Islet of Langerhans (tissue), 1 donor: ENCODE results near the gene SAPCD1.
"Not testable (repeated sequence)": the region's sequence is repeated elsewhere in the genome, so short reads cannot be mapped to it uniquely, and the experiment has no call there.

Source experiments
- FAIRE-seq: peaks from one replicate; lab custom pipeline; 2011; peaks lifted over from hg19 to GRCh38; lab: Jason Lieb, UNC

SAPCD1 gene

DNA sequence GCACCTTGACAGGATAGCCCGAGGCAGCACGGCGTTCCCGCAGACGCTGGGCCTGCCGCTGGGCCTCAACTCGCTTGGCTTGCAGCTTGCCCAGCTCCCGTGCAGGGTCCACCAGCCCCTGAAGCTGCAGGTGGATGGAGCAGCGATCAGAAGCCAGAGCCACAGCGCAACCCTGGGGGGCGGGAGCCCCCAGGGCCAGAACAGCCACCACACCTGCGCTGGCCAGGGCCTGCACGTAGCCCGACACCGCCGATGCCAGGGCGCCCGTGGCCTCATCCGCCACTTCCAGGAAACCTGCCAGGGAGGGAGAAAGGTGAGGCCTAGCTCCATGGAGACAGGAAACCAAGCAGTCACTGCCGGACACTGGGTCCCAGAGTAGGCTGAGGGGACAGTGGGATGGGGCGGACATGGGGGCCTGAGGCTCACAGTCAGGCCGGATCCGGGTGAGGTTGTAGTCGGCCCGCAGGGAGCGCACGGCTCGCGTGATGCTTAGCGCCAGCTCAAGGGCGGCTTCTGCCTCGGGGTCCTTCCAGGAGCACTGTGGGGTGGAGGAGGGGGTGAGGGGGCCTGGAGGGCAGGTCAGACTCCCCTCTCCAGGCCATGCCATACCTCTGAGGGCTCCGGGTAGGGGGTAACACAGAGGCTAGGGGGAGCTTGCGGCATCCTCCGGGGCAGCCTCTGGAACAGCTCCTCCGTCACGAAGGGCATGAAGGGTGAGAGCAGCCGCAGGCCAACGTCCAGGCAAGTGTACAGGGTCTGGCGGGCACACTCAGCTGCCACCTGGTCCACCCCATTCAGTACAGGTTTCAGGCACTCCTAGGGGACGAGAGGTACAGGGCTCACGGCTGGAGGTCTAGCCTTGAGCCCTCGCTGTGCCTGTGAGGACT lies 16.8 kb downstream of the SAPCD1 start:
- no peak for FAIRE-seq

GRCh38 chr6:31779908-31780307 lies 17.5 kb downstream of the SAPCD1 start:
- FAIRE-seq = no peak

- no peak for FAIRE-seq
Measured at GRCh38 chr6:31780507-31781243, 18.2 kb downstream of the SAPCD1 start.

DNA sequence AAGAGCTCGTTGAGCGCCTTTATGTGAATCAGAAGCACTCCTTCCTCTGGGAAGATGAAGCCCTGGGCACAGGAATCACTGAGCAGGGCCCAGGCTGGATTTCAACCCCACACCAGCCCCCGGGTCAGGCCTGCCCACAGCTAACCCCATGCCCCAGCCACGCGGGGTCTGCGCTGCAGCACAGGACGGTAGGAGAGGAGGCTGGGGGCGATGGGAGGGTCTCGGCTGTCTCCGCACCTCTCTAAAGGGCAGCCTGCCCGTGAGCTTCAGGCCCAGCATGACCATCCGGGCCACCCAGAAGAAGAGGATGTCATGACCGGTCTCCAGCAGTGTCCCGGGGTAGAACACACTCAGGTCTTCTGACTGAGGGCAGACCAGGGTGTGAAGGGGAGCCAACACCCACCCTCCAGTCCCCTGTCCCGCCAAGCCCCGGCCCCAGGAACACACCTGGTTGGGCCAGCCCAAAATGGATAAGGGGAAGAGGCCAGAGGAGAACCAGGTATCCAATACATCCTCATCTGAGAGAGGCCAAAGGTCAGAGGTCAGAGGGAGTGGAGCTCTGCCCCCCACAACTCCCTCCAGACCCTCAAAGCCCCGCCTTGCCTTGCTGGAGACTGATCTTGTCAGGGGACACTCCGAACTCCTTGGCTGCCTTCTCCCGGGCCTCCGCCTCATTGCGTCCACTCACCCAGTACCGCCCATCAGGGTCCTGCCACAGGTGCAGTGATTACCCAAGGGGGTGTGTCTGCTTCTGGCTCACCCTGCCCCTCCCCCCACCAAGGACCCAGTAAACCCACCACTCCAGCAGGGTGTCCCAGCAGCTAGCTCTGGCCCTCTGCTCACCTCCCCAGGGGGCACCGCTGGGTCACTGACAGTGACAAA lies 19.0 kb downstream of the SAPCD1 start:
- no peak for FAIRE-seq

GRCh38 chr6:31782126-31782855 lies 19.8 kb downstream of the SAPCD1 start:
- FAIRE-seq = no peak

GRCh38 chr6:31784098-31784925 lies 21.9 kb downstream of the SAPCD1 start:
- no peak for FAIRE-seq

- no peak for FAIRE-seq
Measured at GRCh38 chr6:31785475-31785874, 23.0 kb downstream of the SAPCD1 start.

- no peak for FAIRE-seq
Measured at GRCh38 chr6:31791324-31792089, 29.1 kb downstream of the SAPCD1 start.

DNA sequence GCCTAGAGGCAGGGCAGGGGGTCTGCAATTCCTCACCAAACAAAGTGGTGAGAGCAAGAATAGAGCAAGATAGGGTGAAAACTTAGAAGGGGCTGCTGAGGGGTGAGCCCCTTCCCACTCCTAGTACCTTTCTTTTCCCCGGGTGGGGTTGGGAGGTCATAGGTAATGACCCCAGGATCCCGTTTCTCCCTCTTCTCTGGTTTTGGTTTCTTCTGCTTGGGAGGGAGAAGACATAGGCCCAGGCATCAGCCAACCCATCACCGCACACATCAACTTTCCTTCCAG lies 29.6 kb downstream of the SAPCD1 start:
- no peak for FAIRE-seq

GRCh38 chr6:31792761-31793171 lies 30.3 kb downstream of the SAPCD1 start:
- FAIRE-seq = no peak

GRCh38 chr6:31793927-31794245 lies 31.4 kb downstream of the SAPCD1 start:
- FAIRE-seq = not testable (repeated sequence)

DNA sequence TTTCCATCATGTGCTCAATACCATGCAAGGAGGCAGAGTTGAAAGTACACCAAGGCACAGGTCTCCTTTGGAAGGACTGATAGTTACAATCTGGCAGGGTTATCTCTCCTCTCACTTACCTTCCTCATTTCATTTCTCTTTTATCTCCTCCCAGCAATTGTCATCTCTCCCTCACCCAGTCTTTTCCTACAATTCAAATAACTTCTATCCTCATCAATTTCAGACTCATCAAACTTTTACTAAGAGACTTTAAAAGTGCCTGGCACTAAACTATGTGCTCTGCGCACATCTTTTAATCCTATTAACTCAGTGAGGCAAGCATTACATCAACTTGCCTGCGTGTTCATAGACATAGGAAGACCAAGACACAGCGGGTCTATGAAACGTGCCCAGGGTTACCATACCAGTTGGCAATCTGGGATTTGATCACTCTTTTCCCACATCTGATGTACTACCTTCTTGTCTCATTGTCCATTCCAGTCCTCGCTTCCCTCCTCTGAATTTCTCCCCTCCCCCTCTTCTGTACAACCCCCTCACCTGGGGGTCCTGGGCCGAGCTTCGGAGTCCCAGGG lies 31.9 kb downstream of the SAPCD1 start:
- FAIRE-seq = no peak

- no peak for FAIRE-seq
Measured at GRCh38 chr6:31794866-31795615, 32.6 kb downstream of the SAPCD1 start.

DNA sequence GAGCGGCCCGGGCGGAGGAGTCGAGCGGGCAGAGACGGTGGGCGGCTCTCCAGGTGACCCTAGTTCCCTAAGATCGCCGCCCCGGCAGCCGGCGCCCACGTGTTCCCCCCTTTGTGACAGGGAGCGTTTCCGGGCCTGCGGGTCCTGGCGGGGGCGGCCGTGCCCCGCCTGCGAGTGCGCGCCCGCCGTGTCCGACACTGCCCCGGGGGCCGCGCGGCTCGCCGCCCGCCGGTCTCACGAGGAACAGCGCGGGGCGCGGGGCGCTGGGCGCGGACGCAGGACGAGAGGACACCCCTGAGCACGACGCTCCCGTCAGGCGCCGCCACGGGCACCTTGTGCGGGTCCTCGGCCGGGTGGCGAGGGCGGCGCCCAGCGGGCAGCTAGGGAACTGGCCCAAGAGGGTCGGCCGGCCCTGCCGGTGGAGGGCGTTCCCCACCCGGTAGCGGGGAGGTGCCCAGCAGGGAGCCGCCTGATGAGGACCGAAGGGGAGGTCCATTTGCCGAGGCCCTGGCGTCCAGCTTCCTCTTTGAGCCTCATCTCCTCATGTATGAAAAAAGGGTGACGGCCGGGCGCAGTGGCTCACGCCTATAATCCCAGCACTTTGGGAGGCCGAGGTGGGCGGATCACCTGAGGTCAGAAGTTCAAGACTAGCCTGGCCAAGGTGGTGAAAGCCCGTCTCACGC lies 33.3 kb downstream of the SAPCD1 start, which contains the start of gene VARS1:
TSS of gene VARS1 (minus strand) at position 137 of the 683 bp plus-strand sequence. CDS start 535 bp downstream, outside the sequence.
- no peak for FAIRE-seq

- no peak for FAIRE-seq
Measured at GRCh38 chr6:31796993-31797385, 34.5 kb downstream of the SAPCD1 start.

- FAIRE-seq = no peak
Measured at GRCh38 chr6:31797588-31797987, 35.1 kb downstream of the SAPCD1 start.

DNA sequence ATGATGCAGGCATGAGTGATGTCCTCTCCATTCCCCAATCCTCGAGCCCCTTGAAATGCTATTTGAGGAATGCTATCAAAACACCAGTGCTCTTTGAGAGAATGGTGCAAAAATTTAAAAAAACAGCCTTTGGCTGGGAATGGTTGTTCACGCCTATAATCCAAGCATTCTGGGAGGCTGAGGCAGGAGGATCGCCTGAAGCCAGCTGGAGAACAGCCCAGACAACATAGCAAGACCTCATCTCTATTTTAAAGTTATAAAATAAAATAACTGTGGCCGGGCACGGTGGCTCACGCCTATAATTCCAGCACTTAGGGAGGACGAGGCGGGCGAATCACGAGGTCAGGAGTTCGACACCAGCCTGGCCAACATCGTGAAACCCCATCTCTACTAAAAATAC lies 37.3 kb downstream of the SAPCD1 start:
- FAIRE-seq = no peak
